ENCODE measurements around the gene PLD3. TPM values are rescaled to one million over a fixed set of nuclear protein-coding genes. Genes with fewer than 3 reads are reported as not detected.

PLD3 gene
- total and polyA plus RNA-seq, 4 donors = 205 to 407 (median 238) TPM

DNA sequence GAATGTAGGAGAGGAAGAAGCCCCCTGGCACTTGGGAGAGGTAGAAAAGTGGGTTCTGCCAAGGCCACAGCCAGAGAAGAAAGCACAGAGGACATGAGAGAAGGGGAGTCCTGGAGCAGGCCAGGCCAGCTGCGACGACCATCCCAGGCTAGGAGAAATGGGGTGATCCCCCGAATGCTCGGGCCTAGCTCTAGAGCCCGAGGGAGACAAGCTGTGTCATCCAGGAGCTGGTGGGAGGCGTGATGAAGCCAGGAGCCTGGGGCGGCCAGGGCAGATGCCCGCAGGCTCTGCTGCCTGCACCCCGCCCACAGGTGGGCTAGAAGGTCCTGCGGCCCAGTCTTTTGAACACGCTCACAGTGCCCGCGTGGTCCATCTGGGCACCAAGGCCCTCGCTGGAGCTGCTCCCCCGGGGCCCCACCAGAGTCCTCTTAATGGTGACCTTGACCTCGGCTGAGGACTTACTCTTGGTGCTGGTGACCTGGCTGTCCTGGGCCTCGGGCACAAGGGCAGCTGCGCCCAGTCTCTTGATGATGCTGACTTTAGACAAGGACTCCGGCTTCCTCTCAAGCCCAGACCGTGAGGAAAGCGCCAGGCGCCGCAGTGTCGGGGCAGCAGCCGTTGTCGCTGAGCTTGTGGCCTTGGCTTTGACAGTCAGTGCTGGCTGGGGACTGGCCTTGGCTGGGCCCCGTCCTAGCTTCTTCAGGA is 26.8 kb upstream of the PLD3 start:
- TF ChIP-seq, protein P1, sequence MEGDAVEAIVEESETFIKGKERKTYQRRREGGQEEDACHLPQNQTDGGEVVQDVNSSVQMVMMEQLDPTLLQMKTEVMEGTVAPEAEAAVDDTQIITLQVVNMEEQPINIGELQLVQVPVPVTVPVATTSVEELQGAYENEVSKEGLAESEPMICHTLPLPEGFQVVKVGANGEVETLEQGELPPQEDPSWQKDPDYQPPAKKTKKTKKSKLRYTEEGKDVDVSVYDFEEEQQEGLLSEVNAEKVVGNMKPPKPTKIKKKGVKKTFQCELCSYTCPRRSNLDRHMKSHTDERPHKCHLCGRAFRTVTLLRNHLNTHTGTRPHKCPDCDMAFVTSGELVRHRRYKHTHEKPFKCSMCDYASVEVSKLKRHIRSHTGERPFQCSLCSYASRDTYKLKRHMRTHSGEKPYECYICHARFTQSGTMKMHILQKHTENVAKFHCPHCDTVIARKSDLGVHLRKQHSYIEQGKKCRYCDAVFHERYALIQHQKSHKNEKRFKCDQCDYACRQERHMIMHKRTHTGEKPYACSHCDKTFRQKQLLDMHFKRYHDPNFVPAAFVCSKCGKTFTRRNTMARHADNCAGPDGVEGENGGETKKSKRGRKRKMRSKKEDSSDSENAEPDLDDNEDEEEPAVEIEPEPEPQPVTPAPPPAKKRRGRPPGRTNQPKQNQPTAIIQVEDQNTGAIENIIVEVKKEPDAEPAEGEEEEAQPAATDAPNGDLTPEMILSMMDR (IDR thresholded peaks at IDR 0.05; ENCODE audit: control extremely low read depth, extremely low read depth) = no peak
- no peak overlapping the region for H3K4me3 ChIP-seq
- 95 to 98% methylated on average over 27 of the region's 27 CpGs for WGBS, 2 donors
- H3K4me1 ChIP-seq (ENCODE audit: control insufficient read depth in 5 of 5, insufficient read depth in 5 of 5, low read length in 5 of 5) = no peaks in the 10 kb centered on the region
- ATAC-seq (ENCODE audit: insufficient read depth, low FRiP score) (no peak), DNase-seq (no peak)
- H3K9ac ChIP-seq (ENCODE audit: insufficient read depth in 1 of 2, low read length in 2 of 2) = no peak overlapping the region
- H3K9me3 ChIP-seq (ENCODE audit: control insufficient read depth in 4 of 4, insufficient read depth in 3 of 4, low read length in 3 of 4) = no peaks in the 10 kb centered on the region
- H3K27ac ChIP-seq (ENCODE audit: low read depth in 1 of 2, low read length in 1 of 2) = no peak overlapping the region
- H3K36me3 ChIP-seq (ENCODE audit: control insufficient read depth in 4 of 4, insufficient read depth in 4 of 4, low read length in 4 of 4) = peaks cover 17 to 55% (median 26%) of the 10 kb centered on the region in 4 donors
- H3K27me3 ChIP-seq (ENCODE audit: control insufficient read depth in 3 of 3, insufficient read depth in 3 of 3, low read length in 2 of 3) = no peaks in the 10 kb centered on the region

GRCh38 chr19:40322271-40322610 is 26.3 kb upstream of the PLD3 start:
- WGBS, 2 donors = 92 to 95% methylated on average over 7 of the region's 7 CpGs

DNA sequence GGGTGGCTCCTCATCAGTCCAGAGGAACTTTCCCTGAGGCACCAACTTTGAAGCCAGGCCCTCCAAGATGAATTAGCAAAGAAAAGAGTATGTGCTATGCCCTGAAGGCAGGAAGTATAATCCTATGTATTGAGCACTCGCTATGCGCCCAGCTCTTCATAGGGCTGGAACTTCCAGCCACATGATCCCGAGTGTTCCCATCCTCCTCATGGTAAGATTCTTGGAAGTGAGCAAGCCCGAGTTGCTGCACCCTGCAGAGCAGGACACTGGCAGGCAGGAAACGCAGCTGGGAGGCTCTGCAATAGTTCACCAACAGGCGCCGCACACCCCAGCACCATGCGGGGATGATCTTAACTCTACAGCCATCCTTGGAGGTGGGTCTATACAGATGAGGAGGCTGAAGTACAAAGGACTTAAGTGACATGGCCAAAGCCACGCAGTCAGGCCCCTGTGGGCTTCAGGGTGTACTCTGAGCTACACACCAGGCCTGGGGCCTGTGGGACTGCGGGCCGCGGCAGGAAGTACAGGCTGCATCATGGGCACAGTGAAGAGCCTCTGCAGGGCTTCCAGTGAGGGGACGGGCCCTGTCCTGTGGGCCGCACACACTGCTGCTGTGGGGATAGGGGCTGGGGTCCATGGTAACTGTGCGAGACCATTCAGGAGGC is 25.4 kb upstream of the PLD3 start:
- WGBS, 2 donors = 96 to 97% methylated on average over 15 of the region's 15 CpGs
- Histone ChIP-seq H3K36me3 (ENCODE audit: control insufficient read depth in 4 of 4, insufficient read depth in 4 of 4, low read length in 4 of 4) (peaks cover 22 to 64% (median 32%) of the 10 kb centered on the region in 4 donors), H3K4me1 (ENCODE audit: control insufficient read depth in 5 of 5, insufficient read depth in 5 of 5, low read length in 5 of 5) (no peaks in the 10 kb centered on the region), H3K27ac (ENCODE audit: low read depth in 1 of 2, low read length in 1 of 2) (no peak overlapping the region), H3K9ac (ENCODE audit: insufficient read depth in 1 of 2, low read length in 2 of 2) (no peak overlapping the region), H3K4me3 (no peak overlapping the region), H3K27me3 (ENCODE audit: control insufficient read depth in 3 of 3, insufficient read depth in 3 of 3, low read length in 2 of 3) (no peaks in the 10 kb centered on the region), H3K9me3 (ENCODE audit: control insufficient read depth in 4 of 4, insufficient read depth in 3 of 4, low read length in 3 of 4) (no peaks in the 10 kb centered on the region)
- DNase-seq (no peak), ATAC-seq (ENCODE audit: insufficient read depth, low FRiP score) (no peak)
- TF ChIP-seq, protein P1 (IDR thresholded peaks at IDR 0.05; ENCODE audit: control extremely low read depth, extremely low read depth) = no peak

More at GRCh38 chr19:40322271-40322610, 26.3 kb upstream of the PLD3 start:
- Histone ChIP-seq H3K4me3 (no peak overlapping the region), H3K27ac (ENCODE audit: low read depth in 1 of 2, low read length in 1 of 2) (no peak overlapping the region), H3K9me3 (ENCODE audit: control insufficient read depth in 4 of 4, insufficient read depth in 3 of 4, low read length in 3 of 4) (no peaks in the 10 kb centered on the region), H3K36me3 (ENCODE audit: control insufficient read depth in 4 of 4, insufficient read depth in 4 of 4, low read length in 4 of 4) (peaks cover 17 to 55% (median 27%) of the 10 kb centered on the region in 4 donors), H3K4me1 (ENCODE audit: control insufficient read depth in 5 of 5, insufficient read depth in 5 of 5, low read length in 5 of 5) (no peaks in the 10 kb centered on the region), H3K27me3 (ENCODE audit: control insufficient read depth in 3 of 3, insufficient read depth in 3 of 3, low read length in 2 of 3) (no peaks in the 10 kb centered on the region), H3K9ac (ENCODE audit: insufficient read depth in 1 of 2, low read length in 2 of 2) (no peak overlapping the region)
- DNase-seq (no peak), ATAC-seq (ENCODE audit: insufficient read depth, low FRiP score) (no peak)
- TF ChIP-seq, protein P1 (IDR thresholded peaks at IDR 0.05; ENCODE audit: control extremely low read depth, extremely low read depth) = no peak
